ENCODE results near the gene GTF2IRD2. TPM values are rescaled to one million over a fixed set of nuclear protein-coding genes. Genes with fewer than 3 reads are reported as not detected.
"Not testable (repeated sequence)": the region's sequence is repeated elsewhere in the genome, so short reads cannot be mapped to it uniquely, and the experiment has no call there.

GTF2IRD2 gene
- total RNA-seq, 2 experiments from 2014 or later = 2.8 to 4.1 TPM

DNA sequence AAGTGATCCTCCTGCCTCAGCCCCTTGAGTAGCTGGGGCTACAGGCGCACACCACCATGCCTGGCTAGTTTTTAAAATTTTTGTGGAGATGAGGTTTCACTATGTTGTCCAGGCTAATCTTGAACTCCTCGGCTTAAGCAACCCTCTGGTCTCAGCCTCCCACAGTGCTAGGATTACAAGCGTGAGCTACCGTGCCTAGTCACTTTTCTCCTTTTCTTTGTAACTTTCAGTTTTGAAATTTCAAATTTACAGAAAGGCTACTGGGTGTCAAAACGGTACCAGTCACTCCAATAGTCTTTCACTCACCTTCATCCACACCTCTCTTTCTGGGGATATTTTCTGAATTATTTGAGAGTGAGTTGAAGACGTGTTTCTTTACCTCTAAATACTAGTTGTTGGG lies 76.3 kb downstream of the GTF2IRD2 start:
- peak; percentile 53 for ATAC-seq
- DNase-seq; H3K36me3 Mint-ChIP-seq (ENCODE audit: low read depth); H3K4me1 Mint-ChIP-seq (ENCODE audit: low read depth); CTCF ChIA-PET; H3K27me3 Mint-ChIP-seq; H3K27ac Mint-ChIP-seq; POLR2A ChIA-PET; intact Hi-C loops (cut with micrococcal nuclease); H3K4me3 Mint-ChIP-seq; H3K9me3 Mint-ChIP-seq: not testable (repeated sequence)

DNA sequence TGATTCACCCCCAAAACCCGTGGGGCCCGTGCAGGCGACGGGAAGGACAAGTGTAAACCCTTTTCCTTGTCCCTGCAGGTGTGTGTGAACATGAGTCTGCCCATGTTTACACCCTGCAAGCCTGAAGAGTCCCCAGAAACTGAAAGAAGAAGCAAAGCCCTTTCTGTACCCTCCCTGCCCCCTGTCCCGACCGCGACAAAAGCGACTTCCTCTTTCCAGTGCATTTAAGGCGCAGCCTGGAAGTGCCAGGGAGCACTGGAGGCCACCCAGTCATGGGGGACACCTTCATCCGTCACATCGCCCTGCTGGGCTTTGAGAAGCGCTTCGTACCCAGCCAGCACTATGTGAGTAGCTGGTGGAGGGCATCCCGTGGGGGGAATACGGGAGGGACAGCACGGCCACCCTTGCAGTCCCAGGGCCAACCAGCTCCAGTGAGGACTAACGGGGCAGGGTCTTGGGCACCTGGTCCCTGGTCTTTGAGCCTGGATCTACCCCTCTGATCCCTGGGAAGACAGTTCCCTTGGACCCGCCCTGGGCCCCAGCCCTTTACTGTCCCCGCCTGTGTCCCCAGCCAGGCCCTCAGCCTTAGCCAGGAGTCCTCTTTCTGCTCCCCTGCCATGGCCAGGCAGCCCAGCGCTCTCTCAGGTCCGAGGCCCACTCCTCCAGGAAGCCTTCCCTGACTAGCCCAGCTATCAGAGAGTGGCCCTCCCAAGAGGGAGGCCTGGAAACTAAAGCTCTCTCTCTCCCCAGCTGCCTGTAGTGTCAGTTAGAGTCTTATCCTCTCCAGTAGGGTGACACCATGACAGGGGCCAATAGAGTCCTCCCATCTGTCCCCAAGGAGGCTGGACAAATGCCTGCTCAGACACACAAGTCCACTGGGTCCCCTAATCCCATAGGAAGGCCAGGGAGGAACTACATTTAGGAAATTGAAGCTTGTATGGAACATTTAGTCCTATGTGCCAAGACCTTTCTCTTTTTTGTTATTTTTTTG lies 77.3 kb downstream of the GTF2IRD2 start, which contains the start of gene NCF1:
Gene NCF1, plus strand, starts transcription at position 252 of the 991 bp plus-strand sequence. Its CDS starts 21 bp downstream, at position 273.
- H3K4me3 Mint-ChIP-seq; intact Hi-C loops (cut with micrococcal nuclease); DNase-seq; CTCF ChIA-PET; H3K27ac Mint-ChIP-seq; H3K36me3 Mint-ChIP-seq (ENCODE audit: low read depth); H3K27me3 Mint-ChIP-seq; H3K9me3 Mint-ChIP-seq; POLR2A ChIA-PET; H3K4me1 Mint-ChIP-seq (ENCODE audit: low read depth): not testable (repeated sequence)
- peak; percentile 64 for ATAC-seq

DNA sequence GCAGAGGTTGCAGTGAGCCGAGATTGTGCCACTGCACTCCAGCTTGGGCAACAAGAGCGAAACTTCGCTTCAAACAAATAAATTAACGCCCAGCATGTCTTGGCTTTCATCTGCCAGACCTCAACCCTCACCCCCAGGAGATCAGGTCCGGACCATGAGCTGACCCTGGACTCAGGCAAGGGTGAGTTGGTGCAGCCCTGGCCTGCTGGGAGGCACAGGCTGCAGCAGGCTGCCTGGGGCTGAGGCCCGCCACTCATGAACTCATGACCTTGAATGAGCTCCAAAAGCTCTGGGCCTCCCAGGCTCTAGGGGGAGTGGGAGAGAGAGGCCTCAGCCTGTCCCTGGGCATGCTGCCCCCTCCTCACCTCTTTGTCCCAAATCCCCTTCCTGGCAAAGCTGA lies 79.3 kb downstream of the GTF2IRD2 start:
- intact Hi-C loops (cut with micrococcal nuclease); H3K27me3 Mint-ChIP-seq; POLR2A ChIA-PET; H3K4me3 Mint-ChIP-seq; CTCF ChIA-PET; DNase-seq; ATAC-seq; H3K4me1 Mint-ChIP-seq (ENCODE audit: low read depth); H3K36me3 Mint-ChIP-seq (ENCODE audit: low read depth); H3K9me3 Mint-ChIP-seq; H3K27ac Mint-ChIP-seq: not testable (repeated sequence)

DNA sequence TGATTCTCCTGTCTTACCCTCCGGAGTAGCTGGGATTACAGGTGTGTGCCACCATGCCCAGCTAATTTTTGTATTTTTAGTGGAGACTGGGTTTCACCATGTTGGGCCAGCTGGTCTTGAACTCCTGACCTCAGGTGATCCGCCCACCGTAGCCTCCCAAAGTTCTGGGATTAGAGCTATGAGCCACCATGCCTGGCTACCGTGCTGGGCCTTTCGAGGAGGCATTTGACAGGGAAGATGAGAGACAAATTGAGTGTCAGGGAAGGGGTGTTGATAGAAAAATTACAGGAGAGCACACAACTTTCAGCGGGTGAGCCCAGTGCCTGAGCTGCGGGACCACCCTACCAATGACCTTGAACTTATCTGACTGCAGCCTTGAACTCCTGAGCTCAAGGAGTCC lies 81.3 kb downstream of the GTF2IRD2 start:
- H3K4me3 Mint-ChIP-seq; H3K36me3 Mint-ChIP-seq (ENCODE audit: low read depth); H3K9me3 Mint-ChIP-seq; H3K4me1 Mint-ChIP-seq (ENCODE audit: low read depth); ATAC-seq; intact Hi-C loops (cut with micrococcal nuclease); H3K27me3 Mint-ChIP-seq; H3K27ac Mint-ChIP-seq; CTCF ChIA-PET; DNase-seq; POLR2A ChIA-PET: not testable (repeated sequence)

DNA sequence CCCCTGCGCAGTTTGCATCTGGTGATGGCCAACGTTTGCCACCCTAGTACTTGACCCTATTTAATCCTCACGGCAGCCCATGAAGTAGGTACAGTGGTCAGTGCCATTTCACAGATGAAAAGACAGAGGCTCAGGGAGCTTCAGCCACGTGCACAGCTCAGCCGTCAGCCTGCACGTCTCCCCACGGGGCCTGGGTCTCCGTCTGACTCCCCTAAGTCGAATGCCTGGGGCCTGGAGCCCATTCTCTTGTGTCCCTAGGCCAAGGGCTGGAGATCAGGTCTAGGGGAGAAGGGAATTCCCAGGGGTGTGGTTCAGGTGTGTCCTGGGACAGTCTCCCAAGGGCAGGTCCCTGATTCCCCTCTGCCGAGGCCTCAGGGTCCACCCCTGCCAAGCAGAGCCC lies 84.4 kb downstream of the GTF2IRD2 start:
- POLR2A ChIA-PET; intact Hi-C loops (cut with micrococcal nuclease); H3K9me3 Mint-ChIP-seq; ATAC-seq; H3K4me1 Mint-ChIP-seq (ENCODE audit: low read depth); H3K4me3 Mint-ChIP-seq; CTCF ChIA-PET; H3K36me3 Mint-ChIP-seq (ENCODE audit: low read depth); H3K27ac Mint-ChIP-seq; H3K27me3 Mint-ChIP-seq; DNase-seq: not testable (repeated sequence)

DNA sequence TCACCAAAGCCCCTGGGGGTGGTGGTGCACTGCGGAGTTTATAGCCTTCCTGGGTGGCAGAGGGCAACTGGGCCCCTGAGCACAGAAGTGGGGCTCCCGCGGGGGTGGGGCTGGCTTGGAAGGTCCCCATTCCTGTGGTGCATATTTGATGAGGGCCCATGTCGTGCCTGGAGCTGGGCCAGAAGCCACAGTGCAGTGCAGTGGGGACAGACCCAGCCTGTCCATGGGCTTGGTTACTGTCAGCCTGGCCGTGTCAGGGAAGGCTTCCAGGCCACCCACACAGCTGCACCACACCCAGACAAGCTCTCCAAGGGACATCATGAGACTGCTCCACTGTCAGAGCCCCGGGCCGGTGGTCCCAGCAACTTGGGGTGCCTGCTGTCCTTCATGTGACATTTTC lies 84.9 kb downstream of the GTF2IRD2 start:
- intact Hi-C loops (cut with micrococcal nuclease); H3K4me1 Mint-ChIP-seq (ENCODE audit: low read depth); DNase-seq; ATAC-seq; H3K4me3 Mint-ChIP-seq; POLR2A ChIA-PET; H3K27me3 Mint-ChIP-seq; H3K36me3 Mint-ChIP-seq (ENCODE audit: low read depth); H3K27ac Mint-ChIP-seq; H3K9me3 Mint-ChIP-seq; CTCF ChIA-PET: not testable (repeated sequence)

DNA sequence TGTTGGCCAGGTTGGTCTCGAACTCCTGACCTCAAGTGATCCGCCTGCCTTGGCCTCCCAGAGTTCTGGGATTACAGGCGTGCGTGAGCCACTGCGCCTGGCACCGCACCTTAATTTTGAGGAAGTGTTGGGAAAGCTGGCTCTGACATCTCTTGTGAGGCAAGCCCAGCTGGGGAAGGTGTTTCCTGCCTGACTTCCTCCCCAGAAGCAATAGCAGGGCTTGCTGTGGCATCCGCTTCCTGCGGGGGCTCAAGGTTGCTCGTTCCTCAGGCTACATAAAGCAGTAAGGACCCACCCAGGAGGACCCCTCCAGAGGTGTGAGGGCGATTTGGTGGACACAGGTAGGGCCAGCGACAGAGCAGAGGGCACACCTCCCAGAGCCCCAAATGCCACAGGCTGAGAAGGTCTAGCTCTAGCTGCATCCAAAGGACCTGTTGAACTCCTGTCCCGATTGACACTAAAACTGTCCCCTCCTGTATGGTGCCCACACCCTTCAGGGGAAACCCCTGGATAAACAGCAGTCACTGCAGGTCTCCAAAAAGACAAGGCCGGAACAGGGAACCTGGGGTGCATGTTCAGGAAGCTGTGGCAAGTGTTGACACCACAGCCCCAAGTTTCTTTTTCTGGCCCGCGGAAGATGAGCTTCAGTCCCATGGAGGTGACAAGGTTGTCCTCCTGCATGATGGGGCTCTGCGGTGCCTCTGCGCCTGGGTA lies 86.0 kb downstream of the GTF2IRD2 start:
- DNase-seq; H3K27ac Mint-ChIP-seq; CTCF ChIA-PET; H3K4me3 Mint-ChIP-seq; H3K4me1 Mint-ChIP-seq (ENCODE audit: low read depth); H3K36me3 Mint-ChIP-seq (ENCODE audit: low read depth); H3K9me3 Mint-ChIP-seq; intact Hi-C loops (cut with micrococcal nuclease); H3K27me3 Mint-ChIP-seq; POLR2A ChIA-PET: not testable (repeated sequence)
- peak; percentile 79 for ATAC-seq

DNA sequence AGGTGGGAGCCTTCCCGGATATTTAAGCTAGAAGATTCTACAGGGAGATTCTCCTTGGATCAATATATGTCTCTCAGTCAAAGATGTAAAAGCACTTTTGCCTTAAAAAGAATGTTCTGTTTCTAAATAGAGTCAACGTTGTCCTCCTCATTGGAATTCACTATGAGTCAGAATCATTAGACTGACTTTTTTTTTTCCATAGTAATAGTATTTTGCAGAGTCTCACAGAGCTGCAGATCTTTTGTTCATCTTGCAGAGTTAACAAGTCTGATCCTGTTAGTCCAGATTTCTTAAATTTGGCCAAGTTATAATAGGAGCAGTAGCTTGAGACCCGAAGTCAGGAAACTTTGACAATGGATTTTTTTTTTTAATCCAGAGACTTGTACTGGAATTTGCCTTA lies 92.4 kb downstream of the GTF2IRD2 start:
- H3K36me3 Mint-ChIP-seq (ENCODE audit: low read depth); intact Hi-C loops (cut with micrococcal nuclease); H3K27me3 Mint-ChIP-seq; CTCF ChIA-PET; POLR2A ChIA-PET; H3K27ac Mint-ChIP-seq; H3K9me3 Mint-ChIP-seq; DNase-seq; ATAC-seq; H3K4me1 Mint-ChIP-seq (ENCODE audit: low read depth); H3K4me3 Mint-ChIP-seq: not testable (repeated sequence)

DNA sequence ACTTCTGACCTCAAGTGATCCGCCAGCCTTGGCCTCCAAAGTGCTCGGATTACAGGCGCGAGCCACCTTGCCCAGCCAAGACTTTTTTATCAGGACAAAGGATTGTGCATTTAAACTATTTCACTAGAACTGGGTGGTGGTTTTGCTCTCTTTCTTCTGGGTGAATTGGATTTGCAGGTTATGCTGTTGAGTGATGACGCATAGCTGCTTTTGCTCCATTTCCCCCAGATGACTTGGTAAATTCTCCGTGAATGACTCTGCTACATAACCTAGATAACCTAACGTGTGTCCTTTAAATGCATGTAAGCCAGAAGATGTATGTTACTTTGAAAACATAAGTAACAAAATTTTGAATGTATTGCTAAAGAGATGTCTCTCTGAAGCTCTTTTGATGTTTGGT lies 93.1 kb downstream of the GTF2IRD2 start:
- H3K4me3 Mint-ChIP-seq; H3K36me3 Mint-ChIP-seq (ENCODE audit: low read depth); H3K4me1 Mint-ChIP-seq (ENCODE audit: low read depth); CTCF ChIA-PET; intact Hi-C loops (cut with micrococcal nuclease); H3K27ac Mint-ChIP-seq; H3K9me3 Mint-ChIP-seq; ATAC-seq; POLR2A ChIA-PET; H3K27me3 Mint-ChIP-seq; DNase-seq: not testable (repeated sequence)

DNA sequence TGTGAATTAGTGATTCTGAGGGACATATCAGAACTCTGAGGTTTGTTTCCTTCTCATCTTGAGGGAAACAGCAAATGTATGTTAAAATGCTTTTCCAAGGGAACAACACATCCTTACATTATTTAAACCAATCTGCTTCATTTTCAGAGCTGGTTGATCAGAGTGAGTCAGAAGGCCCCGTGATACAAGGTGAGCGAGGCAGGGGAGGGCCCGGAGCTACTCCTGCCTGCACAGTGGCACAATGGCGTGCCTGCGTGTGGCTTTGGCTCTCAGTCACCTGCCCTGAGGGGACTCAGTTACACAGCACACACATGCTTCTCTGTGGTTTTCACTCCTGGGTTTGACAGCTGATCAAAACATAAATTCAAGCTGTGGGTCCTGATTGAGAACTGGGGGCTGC lies 94.7 kb downstream of the GTF2IRD2 start:
- H3K9me3 Mint-ChIP-seq; ATAC-seq; H3K27ac Mint-ChIP-seq; H3K4me3 Mint-ChIP-seq; H3K36me3 Mint-ChIP-seq (ENCODE audit: low read depth); DNase-seq; H3K4me1 Mint-ChIP-seq (ENCODE audit: low read depth); H3K27me3 Mint-ChIP-seq; POLR2A ChIA-PET; intact Hi-C loops (cut with micrococcal nuclease); CTCF ChIA-PET: not testable (repeated sequence)

DNA sequence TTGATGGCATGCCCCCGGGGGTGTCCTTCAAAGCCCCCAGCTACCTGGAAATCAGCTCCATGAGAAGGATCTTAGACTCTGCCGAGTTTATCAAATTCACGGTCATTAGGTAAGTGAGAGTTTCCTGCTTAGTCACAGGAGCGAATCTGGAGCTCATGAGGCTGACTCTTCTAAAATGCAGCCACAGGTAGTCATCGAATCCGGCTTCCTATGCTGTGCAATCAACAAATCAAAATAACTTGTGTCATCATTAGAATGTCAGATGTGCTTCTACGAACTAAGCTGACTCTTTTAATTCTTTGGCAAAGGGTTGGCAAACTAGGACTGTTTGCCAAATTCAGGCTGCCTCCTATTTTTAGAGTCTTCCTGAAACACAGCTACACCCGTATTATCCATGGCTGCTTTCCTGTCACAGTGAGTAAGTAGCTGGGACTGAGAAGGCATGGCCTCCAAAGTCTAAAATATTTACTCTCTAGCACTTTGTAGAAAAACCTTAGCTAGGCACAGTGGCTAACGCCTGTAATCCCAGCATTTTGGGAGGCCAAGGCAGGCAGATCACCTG lies 97.4 kb downstream of the GTF2IRD2 start:
- ATAC-seq; POLR2A ChIA-PET; H3K9me3 Mint-ChIP-seq; H3K27me3 Mint-ChIP-seq; DNase-seq; H3K27ac Mint-ChIP-seq; H3K4me1 Mint-ChIP-seq (ENCODE audit: low read depth); H3K4me3 Mint-ChIP-seq; H3K36me3 Mint-ChIP-seq (ENCODE audit: low read depth); intact Hi-C loops (cut with micrococcal nuclease); CTCF ChIA-PET: not testable (repeated sequence)

Data from activated CD8-positive, alpha-beta T cell treated with anti-CD3 and anti-CD28 coated beads for 36 hours (primary cell).